ENCODE results near the gene FAM171A2. TPM values are rescaled to one million over a fixed set of nuclear protein-coding genes. Genes with fewer than 3 reads are reported as not detected.

The FAM171A2 gene
- total RNA-seq, 1 donor from 2014 or later, result not detected

GRCh38 chr17:44308865-44309264 is 54.8 kb downstream of the FAM171A2 start:
- intact Hi-C loops (cut with micrococcal nuclease), result loop anchor here (1.0 kb wide), 2 partner anchors 15 to 88 kb away; partner anchors contain the start of gene SLC25A39

- intact Hi-C loops (cut with micrococcal nuclease), result loop anchor here (1.0 kb wide), 2 partner anchors 16 to 87 kb away; partner anchors contain the start of gene SLC25A39
Measured at GRCh38 chr17:44308320-44308818, 55.3 kb downstream of the FAM171A2 start, which contains the start of gene RUNDC3A. RUNDC3A (plus strand) TSS chr17:44308601; CDS start chr17:44308833, 232 bp downstream.

- intact Hi-C loops (cut with micrococcal nuclease), result loop anchor here (1.0 kb wide), 2 partner anchors 17 to 86 kb away; partner anchors contain the start of gene SLC25A39
Measured at GRCh38 chr17:44307387-44308186, 56.1 kb downstream of the FAM171A2 start.

- intact Hi-C loops (cut with micrococcal nuclease), result no loop called here
Measured at GRCh38 chr17:44304651-44305050, 59.0 kb downstream of the FAM171A2 start.

Other genes starting within 250 kb of the FAM171A2 start
- 13.5 and 15.0 TPM in 2 replicates for gene HDAC5, start 240.2 kb downstream of the FAM171A2 start, total RNA-seq
- 11.1 and 12.4 TPM in 2 replicates for gene HROB, start 221.9 kb downstream of the FAM171A2 start, total RNA-seq
- 0.56 TPM in 1 of 2 replicates, not detected in the other for gene ASB16, start 193.1 kb downstream of the FAM171A2 start, total RNA-seq
- 28.4 and 33.2 TPM in 2 replicates for gene TMUB2, start 176.9 kb downstream of the FAM171A2 start, total RNA-seq
- 122 and 128 TPM in 2 replicates for gene ATXN7L3, start 164.0 kb downstream of the FAM171A2 start, total RNA-seq
- 169 and 175 TPM in 2 replicates for gene UBTF, start 144.2 kb downstream of the FAM171A2 start, total RNA-seq
- not detected in 2 replicates for gene SLC4A1, start 95.7 kb downstream of the FAM171A2 start, total RNA-seq
- 0.56 and 0.64 TPM in 2 replicates for gene RUNDC3A, start 55.3 kb downstream of the FAM171A2 start, total RNA-seq
- 116 and 123 TPM in 2 replicates for gene SLC25A39, start 39.0 kb downstream of the FAM171A2 start, total RNA-seq
- 58.0 and 65.5 TPM in 2 replicates for gene GRN, start 18.6 kb downstream of the FAM171A2 start, total RNA-seq
- gene ITGA2B, start 25.8 kb upstream of the FAM171A2 start, total RNA-seq, result 0.39 and 0.95 TPM in 2 replicates
- 45.4 and 50.8 TPM in 2 replicates for gene GPATCH8, start 139.6 kb upstream of the FAM171A2 start, total RNA-seq
- 0.12 TPM in 1 of 2 replicates, not detected in the other for gene FZD2, start 193.6 kb upstream of the FAM171A2 start, total RNA-seq

Data from T-helper 1 cell treated with Interleukin-12 subunit alpha and Interleukin-12 subunit beta and Interleukin-4 antibody, amounts not matched to agents 30 ng/mL and 1 ng/mL, for 36 hours (primary cell).